HG02759 (cell line): ENCODE measurements around the gene OLFML3.

ENCODE experiments used
- ATAC-seq: cut with Tn5 transposase; IDR thresholded peaks from one replicate; pipeline ENCODE4 v1.9.1; 2021; ENCODE audit warnings: mild to moderate bottlenecking, moderate library complexity; ENCODE audit not compliant: unreplicated experiment

The OLFML3 gene

GRCh38 chr1:113978863-113979702, at the start of gene OLFML3:
OLFML3 (plus strand) TSS chr1:113979474; CDS start chr1:113979517, 43 bp downstream.
- no peak for ATAC-seq

- peak; percentile 51 for ATAC-seq
These were observed 49.4 kb upstream of the OLFML3 start for GRCh38 chr1:113929750-113930498.

- ATAC-seq, result peak; percentile 24
These were observed 48.6 kb upstream of the OLFML3 start for GRCh38 chr1:113930499-113931161.

- no peak for ATAC-seq
These were observed 47.8 kb upstream of the OLFML3 start for GRCh38 chr1:113931451-113931851.

- no peak for ATAC-seq
These were observed 45.3 kb upstream of the OLFML3 start for GRCh38 chr1:113934006-113934405.

GRCh38 chr1:113934511-113935055, 44.7 kb upstream of the OLFML3 start:
- no peak for ATAC-seq

GRCh38 chr1:113935176-113935575, 44.1 kb upstream of the OLFML3 start:
- ATAC-seq, result no peak

GRCh38 chr1:113935970-113936369, 43.3 kb upstream of the OLFML3 start:
- no peak for ATAC-seq

- no peak for ATAC-seq
These were observed 42.1 kb upstream of the OLFML3 start for GRCh38 chr1:113937146-113937545.

- no peak for ATAC-seq
These were observed 41.1 kb upstream of the OLFML3 start for GRCh38 chr1:113938192-113938591.

- peak; percentile 83 for ATAC-seq
These were observed 38.7 kb upstream of the OLFML3 start for GRCh38 chr1:113940365-113941244.

GRCh38 chr1:113941245-113941559, 38.1 kb upstream of the OLFML3 start:
- no peak for ATAC-seq

GRCh38 chr1:113942527-113942926, 36.7 kb upstream of the OLFML3 start:
- ATAC-seq, result no peak

- no peak for ATAC-seq
These were observed 36.1 kb upstream of the OLFML3 start for GRCh38 chr1:113943028-113943811.

- no peak for ATAC-seq
These were observed 33.9 kb upstream of the OLFML3 start for GRCh38 chr1:113945329-113945728.

GRCh38 chr1:113946112-113946511, 33.2 kb upstream of the OLFML3 start:
- no peak for ATAC-seq

- no peak for ATAC-seq
These were observed 32.4 kb upstream of the OLFML3 start for GRCh38 chr1:113946678-113947387.

GRCh38 chr1:113947388-113948107, 31.7 kb upstream of the OLFML3 start:
- ATAC-seq, result no peak
